Right renal pelvis (tissue), 4 donors: ENCODE results near the gene ANKRD34A. TPM values are rescaled to one million over a fixed set of nuclear protein-coding genes. Genes with fewer than 3 reads are reported as not detected.

Source experiments
- DNase-seq, 4 donors: peaks; one replicate each; pipeline ENCODE4 v3.0.0-alpha.2; 2013; ENCODE audit warnings: low read depth in 4 of 4, low spot score in 3 of 4, missing footprints in 1 of 4
- polyA plus RNA-seq, 4 donors: library from polyadenylated mRNA; unstranded; fragments of 120-200 nt; gene quantifications; one replicate each; pipeline ENCODE4 v1.2.1, GENCODE V29; 2013; ENCODE audit not compliant: insufficient read length in 4 of 4

Gene ANKRD34A
- polyA plus RNA-seq, 4 donors: 0.54 to 0.76 (median 0.71) TPM

- no peak for DNase-seq
Observed at GRCh38 chr1:145991735-145992412, 27.5 kb upstream of the ANKRD34A start.

GRCh38 chr1:145990249-145990855, 26.0 kb upstream of the ANKRD34A start:
- no peak for DNase-seq

GRCh38 chr1:145988773-145989172, 24.4 kb upstream of the ANKRD34A start:
- DNase-seq: no peak

- DNase-seq: no peak
Observed at GRCh38 chr1:145987926-145988325, 23.6 kb upstream of the ANKRD34A start.

- DNase-seq: no peak
Observed at GRCh38 chr1:145986551-145986950, 22.2 kb upstream of the ANKRD34A start.

DNA sequence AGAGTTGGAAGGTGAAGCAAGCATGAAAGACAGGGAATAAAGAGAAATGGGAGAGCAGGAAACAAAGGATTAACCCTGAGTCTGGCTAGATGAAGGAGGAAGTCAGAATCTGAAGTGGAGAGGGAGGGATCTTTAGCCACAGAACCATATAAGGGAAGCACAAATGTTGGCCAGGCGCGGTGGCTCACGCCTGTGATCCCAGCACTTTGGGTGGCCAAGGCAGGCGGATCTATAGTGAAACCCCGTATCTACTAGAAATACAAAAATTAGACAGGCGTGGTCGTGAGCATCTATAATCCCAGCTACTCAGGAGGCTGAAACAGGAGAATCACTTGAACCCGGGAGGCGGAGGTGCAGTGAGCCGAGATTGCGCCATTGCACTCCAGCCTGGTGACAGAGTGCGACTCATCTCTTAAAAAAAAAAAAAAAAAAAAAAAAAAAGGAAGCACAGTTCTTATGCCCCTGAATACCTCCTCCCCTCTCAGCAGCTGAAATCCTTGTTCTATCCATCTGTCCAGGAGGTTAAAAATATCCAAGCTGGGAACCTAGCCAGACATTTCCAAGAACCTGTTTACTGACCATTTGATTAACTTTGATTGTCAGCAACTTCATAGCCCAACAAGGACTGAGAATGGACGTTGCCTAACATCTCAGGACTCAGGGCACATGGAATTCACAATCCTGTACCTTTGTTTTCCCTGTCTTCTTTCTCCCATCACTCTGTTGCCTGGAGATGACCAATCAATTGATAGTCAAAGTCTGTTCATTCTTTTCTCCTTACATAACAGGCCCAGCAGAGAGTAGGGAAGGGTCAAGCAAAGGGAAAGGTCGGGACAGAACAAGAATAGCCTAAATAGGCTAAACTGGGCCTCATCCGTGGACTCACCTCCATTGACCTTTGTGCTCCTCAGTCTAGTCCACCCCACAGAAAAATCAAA, 21.4 kb upstream of the ANKRD34A start:
- DNase-seq: no peak

- no peak for DNase-seq
Observed at GRCh38 chr1:145985129-145985501, 20.7 kb upstream of the ANKRD34A start.

GRCh38 chr1:145983960-145984830, 19.8 kb upstream of the ANKRD34A start:
- DNase-seq: no peak

DNA sequence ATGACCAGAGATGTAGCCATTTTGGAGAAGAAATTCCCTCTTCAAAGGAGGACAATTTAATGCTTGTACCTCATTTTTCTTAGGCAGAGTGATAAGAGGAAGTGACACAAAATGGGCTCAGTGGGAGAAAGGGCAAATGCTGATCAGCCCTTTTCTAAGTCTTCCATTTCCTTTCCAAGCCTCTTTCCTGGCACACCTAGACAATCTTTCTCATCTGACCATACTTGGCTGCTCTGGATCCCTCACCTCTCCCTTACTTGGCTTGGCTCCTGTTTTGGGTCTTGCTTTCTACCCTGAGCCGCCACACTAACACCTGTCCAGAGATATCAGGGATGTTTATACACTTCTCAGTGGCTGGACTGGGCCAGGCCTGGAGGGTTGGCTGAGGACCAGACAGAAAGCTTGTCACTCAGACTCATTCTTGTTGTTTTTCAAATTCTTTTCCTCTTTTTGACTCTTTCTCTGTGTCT, 18.9 kb upstream of the ANKRD34A start:
- DNase-seq: no peak

GRCh38 chr1:145982010-145982723, 17.8 kb upstream of the ANKRD34A start:
- no peak for DNase-seq

DNA sequence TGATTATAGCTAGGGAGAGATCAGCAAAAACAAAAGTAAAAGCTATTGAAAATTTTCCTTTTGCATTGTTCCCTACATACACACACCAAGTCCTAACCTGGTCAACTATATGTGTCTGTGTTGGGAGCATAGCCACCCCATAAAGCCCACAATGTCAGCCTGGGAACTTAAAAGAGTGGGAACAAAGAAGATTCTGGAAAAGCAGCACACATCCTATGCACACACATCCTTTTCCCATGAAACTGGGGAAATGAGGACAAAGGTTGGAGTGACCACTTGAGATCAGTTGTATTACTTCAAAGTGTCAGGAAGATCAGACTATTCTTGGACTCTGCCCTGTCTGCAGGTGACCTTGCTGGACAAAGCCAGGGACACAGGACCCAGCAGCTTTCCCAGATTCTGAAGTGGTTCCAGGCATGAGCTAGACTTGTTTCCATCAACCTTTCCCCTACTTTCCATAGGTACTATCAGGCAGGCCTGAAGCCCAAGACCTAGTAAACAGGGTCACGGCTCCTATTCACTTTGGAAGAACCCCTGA, 16.2 kb upstream of the ANKRD34A start:
- no peak for DNase-seq

- no peak for DNase-seq
Observed at GRCh38 chr1:145979746-145980456, 15.5 kb upstream of the ANKRD34A start.

- DNase-seq: peak; percentile 86 to 98 (median 96)
Observed at GRCh38 chr1:145978854-145979745, 14.7 kb upstream of the ANKRD34A start.

DNA sequence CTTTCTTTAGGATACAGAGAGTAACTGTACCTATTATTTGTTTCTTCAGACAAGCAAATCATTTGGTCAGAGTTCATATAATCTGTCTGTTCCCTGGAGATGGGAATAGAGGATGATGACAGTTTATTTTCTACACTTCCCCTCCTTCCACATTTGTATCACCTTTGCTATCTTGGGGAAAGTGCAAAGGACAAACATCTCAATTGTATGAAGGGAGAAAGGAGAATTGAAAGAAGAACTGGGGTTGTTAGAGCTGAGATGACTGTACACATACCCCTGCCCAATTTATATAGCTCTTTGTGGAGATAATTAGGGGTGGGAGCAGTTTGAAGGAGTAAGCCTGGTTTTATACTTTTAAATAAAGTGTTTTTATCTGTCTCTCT, 14.1 kb upstream of the ANKRD34A start:
- no peak for DNase-seq

DNA sequence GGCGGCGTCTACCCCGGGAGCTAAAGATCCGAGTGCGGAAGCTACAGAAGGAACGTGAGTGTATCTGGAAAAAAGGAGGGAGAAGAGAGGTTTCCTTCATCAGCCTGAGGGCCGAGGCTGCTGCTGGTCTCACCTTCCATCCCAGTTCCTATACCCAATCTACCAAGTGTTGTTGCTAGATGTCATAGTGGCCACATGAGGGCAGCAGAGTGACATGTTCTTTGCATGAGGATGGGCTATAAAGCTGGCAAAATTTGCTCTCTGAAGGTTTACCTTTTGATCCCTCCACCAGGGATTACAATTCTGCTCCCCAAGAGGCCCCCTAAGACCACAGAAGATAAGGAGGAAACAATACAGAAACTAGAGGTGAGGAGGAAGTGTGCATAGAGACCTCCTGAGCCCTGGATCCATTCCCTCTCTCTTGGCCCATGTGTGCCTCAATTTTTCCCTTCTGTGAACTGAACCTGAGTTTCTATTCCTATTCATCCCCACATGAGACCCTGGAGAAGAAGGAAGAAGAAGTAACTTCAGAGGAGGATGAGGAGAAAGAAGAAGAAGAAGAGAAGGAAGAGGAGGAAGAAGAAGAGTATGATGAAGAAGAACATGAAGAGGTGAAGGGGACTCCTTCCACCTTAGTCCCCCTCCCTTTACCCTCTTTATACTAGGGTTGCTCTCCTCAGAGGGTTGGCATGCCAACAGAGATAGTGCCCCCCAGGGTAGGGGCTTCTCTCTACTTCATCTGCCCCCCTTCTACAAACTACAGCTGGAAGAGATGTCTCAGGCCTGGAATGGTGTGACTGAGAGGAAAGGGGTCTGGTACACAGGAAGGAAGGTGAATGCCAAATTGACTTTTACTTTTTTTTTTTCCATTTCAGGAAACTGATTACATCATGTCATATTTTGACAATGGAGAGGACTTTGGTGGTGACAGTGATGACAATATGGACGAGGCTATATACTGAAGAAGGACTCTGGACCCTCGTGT, 13.4 kb upstream of the ANKRD34A start:
- DNase-seq: no peak

GRCh38 chr1:145977016-145977415, 12.6 kb upstream of the ANKRD34A start:
- no peak for DNase-seq

DNA sequence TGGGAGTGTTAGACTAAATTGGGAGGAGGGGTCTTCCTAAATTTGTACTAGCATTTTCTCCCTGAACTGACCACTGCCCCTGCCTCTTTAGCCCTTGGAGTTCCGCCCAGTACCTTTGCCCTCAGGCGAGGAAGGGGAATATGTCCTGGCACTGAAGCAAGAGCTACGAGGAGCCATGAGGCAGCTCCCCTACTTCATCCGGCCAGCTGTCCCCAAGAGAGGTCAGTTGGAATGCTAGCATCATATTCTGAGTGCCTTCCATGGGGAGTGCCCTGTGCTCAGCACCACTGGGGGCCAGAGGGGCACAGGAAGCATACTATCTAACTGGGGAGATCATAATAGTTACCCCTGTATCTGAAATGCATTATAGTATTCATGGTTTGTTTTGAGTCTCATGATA, 10.8 kb upstream of the ANKRD34A start:
- no peak for DNase-seq
